HG02981 (cell line): ENCODE measurements around the gene ADAMTS6.

Experiments used
- ATAC-seq: cut with Tn5 transposase; IDR thresholded peaks from one replicate; pipeline ENCODE4 v1.9.1; 2021; ENCODE audit warnings: mild to moderate bottlenecking, moderate library complexity; ENCODE audit not compliant: unreplicated experiment

The ADAMTS6 gene

GRCh38 chr5:65152131-65152530, 329.6 kb downstream of the ADAMTS6 start:
- ATAC-seq, result no peak

GRCh38 chr5:65151614-65152013, 330.1 kb downstream of the ADAMTS6 start:
- ATAC-seq, result no peak

GRCh38 chr5:65150599-65151304, 331.0 kb downstream of the ADAMTS6 start:
- no peak for ATAC-seq

GRCh38 chr5:65149827-65150226, 331.9 kb downstream of the ADAMTS6 start:
- ATAC-seq, result no peak

GRCh38 chr5:65144136-65144871, 337.4 kb downstream of the ADAMTS6 start:
- ATAC-seq, result no peak

- no peak for ATAC-seq
These were observed 339.2 kb downstream of the ADAMTS6 start for GRCh38 chr5:65142511-65143011.

- ATAC-seq, result no peak
These were observed 339.7 kb downstream of the ADAMTS6 start for GRCh38 chr5:65142016-65142415.

GRCh38 chr5:65141493-65141892, 340.2 kb downstream of the ADAMTS6 start:
- no peak for ATAC-seq

- ATAC-seq, result no peak
These were observed 344.1 kb downstream of the ADAMTS6 start for GRCh38 chr5:65137631-65138030.

- no peak for ATAC-seq
These were observed 348.1 kb downstream of the ADAMTS6 start for GRCh38 chr5:65133477-65134110.

- ATAC-seq, result no peak
These were observed 349.3 kb downstream of the ADAMTS6 start for GRCh38 chr5:65132386-65132785.

- no peak for ATAC-seq
These were observed 353.5 kb downstream of the ADAMTS6 start for GRCh38 chr5:65128226-65128625.

- no peak for ATAC-seq
These were observed 354.4 kb downstream of the ADAMTS6 start for GRCh38 chr5:65127161-65127901.

- ATAC-seq, result no peak
These were observed 355.1 kb downstream of the ADAMTS6 start for GRCh38 chr5:65126542-65127069.

GRCh38 chr5:65125591-65126541, 355.9 kb downstream of the ADAMTS6 start:
- no peak for ATAC-seq

GRCh38 chr5:65121880-65122436, 359.8 kb downstream of the ADAMTS6 start:
- no peak for ATAC-seq

- ATAC-seq, result no peak
These were observed 361.3 kb downstream of the ADAMTS6 start for GRCh38 chr5:65120371-65120967.

- no peak for ATAC-seq
These were observed 364.2 kb downstream of the ADAMTS6 start for GRCh38 chr5:65117525-65117924.

GRCh38 chr5:65113771-65114170, 367.9 kb downstream of the ADAMTS6 start:
- no peak for ATAC-seq
